22Rv1 (cell line): ENCODE results near the gene SPATA31E1.

Experiments used
- ZFX ChIP-seq: fragments of 450-650 bp; IDR thresholded peaks from 2 replicates; pipeline ENCODE4 v1.6.1; 2017; ENCODE audit warnings: antibody characterized with exemption, borderline replicate concordance
- TF ChIP-seq, protein P1 (sequence below): fragments of 450-650 bp; IDR thresholded peaks from 2 replicates; pipeline ENCODE4 v1.5.1; 2017; ENCODE audit warnings: mild to moderate bottlenecking

DNA sequence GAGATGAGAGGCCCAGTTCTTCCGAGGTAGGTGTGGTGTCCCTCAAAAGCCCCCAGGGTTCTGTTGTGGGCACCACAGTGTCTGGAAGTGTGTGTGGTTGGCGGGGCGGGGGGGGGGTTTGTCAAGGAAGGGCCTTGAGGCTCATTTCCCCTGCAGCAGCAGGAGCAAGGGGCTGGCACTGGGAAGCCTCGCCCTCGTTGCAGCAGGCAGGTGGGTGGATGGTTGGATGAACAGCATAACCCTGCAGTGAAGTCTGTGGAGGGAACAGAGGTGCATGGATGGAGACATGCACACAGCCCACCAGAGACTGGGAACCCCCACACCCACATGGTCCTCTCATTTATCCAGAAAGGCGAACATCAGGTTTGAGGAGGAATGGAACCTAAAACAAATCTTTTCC is 2.0 kb upstream of the SPATA31E1 start:
- TF ChIP-seq, protein P1, sequence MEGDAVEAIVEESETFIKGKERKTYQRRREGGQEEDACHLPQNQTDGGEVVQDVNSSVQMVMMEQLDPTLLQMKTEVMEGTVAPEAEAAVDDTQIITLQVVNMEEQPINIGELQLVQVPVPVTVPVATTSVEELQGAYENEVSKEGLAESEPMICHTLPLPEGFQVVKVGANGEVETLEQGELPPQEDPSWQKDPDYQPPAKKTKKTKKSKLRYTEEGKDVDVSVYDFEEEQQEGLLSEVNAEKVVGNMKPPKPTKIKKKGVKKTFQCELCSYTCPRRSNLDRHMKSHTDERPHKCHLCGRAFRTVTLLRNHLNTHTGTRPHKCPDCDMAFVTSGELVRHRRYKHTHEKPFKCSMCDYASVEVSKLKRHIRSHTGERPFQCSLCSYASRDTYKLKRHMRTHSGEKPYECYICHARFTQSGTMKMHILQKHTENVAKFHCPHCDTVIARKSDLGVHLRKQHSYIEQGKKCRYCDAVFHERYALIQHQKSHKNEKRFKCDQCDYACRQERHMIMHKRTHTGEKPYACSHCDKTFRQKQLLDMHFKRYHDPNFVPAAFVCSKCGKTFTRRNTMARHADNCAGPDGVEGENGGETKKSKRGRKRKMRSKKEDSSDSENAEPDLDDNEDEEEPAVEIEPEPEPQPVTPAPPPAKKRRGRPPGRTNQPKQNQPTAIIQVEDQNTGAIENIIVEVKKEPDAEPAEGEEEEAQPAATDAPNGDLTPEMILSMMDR: no peak
- TF ChIP-seq ZFX: no peak
